Colon (tissue), 2 donors: ENCODE results near the gene BBS1.
"Not testable (repeated sequence)": the region's sequence is repeated elsewhere in the genome, so short reads cannot be mapped to it uniquely, and the experiment has no call there.

ENCODE experiments used
- FAIRE-seq: peaks from 2 replicates; lab custom pipeline; 2012; peaks lifted over from hg19 to GRCh38; lab: Jason Lieb, UNC
- donor health status: control.
- donor health status: control.

Gene BBS1

GRCh38 chr11:66524304-66525040, 14.0 kb downstream of the BBS1 start:
- FAIRE-seq, result no peak

- FAIRE-seq, result no peak
Measured at GRCh38 chr11:66529069-66529468, 18.6 kb downstream of the BBS1 start.

GRCh38 chr11:66529655-66530054, 19.2 kb downstream of the BBS1 start:
- FAIRE-seq, result no peak

- FAIRE-seq, result no peak
Measured at GRCh38 chr11:66530927-66531709, 20.7 kb downstream of the BBS1 start.

GRCh38 chr11:66531841-66532240, 21.4 kb downstream of the BBS1 start:
- FAIRE-seq, result no peak

GRCh38 chr11:66532784-66533183, 22.3 kb downstream of the BBS1 start:
- FAIRE-seq, result no peak

GRCh38 chr11:66539170-66539869, 28.9 kb downstream of the BBS1 start:
- no peak for FAIRE-seq

- no peak for FAIRE-seq
Measured at GRCh38 chr11:66539870-66540213, 29.4 kb downstream of the BBS1 start.

- FAIRE-seq, result not testable (repeated sequence)
Measured at GRCh38 chr11:66540598-66540997, 30.2 kb downstream of the BBS1 start.

GRCh38 chr11:66541892-66542291, 31.5 kb downstream of the BBS1 start:
- FAIRE-seq, result no peak

- FAIRE-seq, result no peak
Measured at GRCh38 chr11:66542362-66542761, 31.9 kb downstream of the BBS1 start.

GRCh38 chr11:66543263-66544107, 33.0 kb downstream of the BBS1 start:
- FAIRE-seq, result no peak

GRCh38 chr11:66544952-66545351, 34.5 kb downstream of the BBS1 start:
- not testable (repeated sequence) for FAIRE-seq

- FAIRE-seq, result no peak
Measured at GRCh38 chr11:66545701-66546367, 35.4 kb downstream of the BBS1 start, which contains the start of gene ZDHHC24. ZDHHC24 (minus strand) TSS chr11:66546048; CDS start chr11:66546003, 45 bp downstream.

GRCh38 chr11:66546368-66546965, 36.0 kb downstream of the BBS1 start, which contains the start of gene ACTN3:
ACTN3 (plus strand) TSS chr11:66546903; CDS start chr11:66546938, 35 bp downstream.
- FAIRE-seq, result no peak

- FAIRE-seq, result no peak
Measured at GRCh38 chr11:66546966-66547661, 36.7 kb downstream of the BBS1 start.

GRCh38 chr11:66547662-66548009, 37.2 kb downstream of the BBS1 start:
- FAIRE-seq, result no peak

- no peak for FAIRE-seq
Measured at GRCh38 chr11:66548041-66548440, 37.6 kb downstream of the BBS1 start.

- no peak for FAIRE-seq
Measured at GRCh38 chr11:66548774-66549630, 38.6 kb downstream of the BBS1 start.
